Panc1 (cell line): ENCODE results near the gene NOL11. TPM values are rescaled to one million over a fixed set of nuclear protein-coding genes. Genes with fewer than 3 reads are reported as not detected.

Experiments used
- ATAC-seq: fragments of 200-7000 bp; cut with Tn5 transposase; 2 replicates; pipeline ENCODE4 v1.9.1; 2020; ENCODE audit warnings: mild to moderate bottlenecking, moderate library complexity
- BruUV-seq: library from RNA; stranded (reverse); fragments of 400-500 nt; replicated peaks from 2 replicates; lab custom pipeline; 2021; lab: Mats Ljungman, UMichigan
- CTCF ChIA-PET: fragments of 300-600 bp; sonication (Branson Sonifier 250); formaldehyde crosslinking; loops from one replicate; lab custom pipeline; 2022; ENCODE audit warnings: antibody characterized with exemption; lab: Charles Lee
- POLR2A ChIA-PET: fragments of 300-600 bp; sonication (Branson Sonifier 250); formaldehyde crosslinking; loops from one replicate; lab custom pipeline; 2022; ENCODE audit warnings: antibody characterized with exemption; lab: Charles Lee
- DNase-seq: peaks from one replicate; pipeline ENCODE4 v3.0.0-alpha.2; 2010; ENCODE audit warnings: low read depth, low spot score
- H3K27ac ChIP-seq: 2 replicates; pipeline ENCODE4 v1.5.1; 2011; ENCODE audit warnings: mild to moderate bottlenecking, low read length, inconsistent platforms
- H3K27me3 ChIP-seq: fragments of 200-500 bp; sonication (Bioruptor generic); 2 replicates; pipeline ENCODE4 v1.6.0; 2014; ENCODE audit warnings: low read length, inconsistent platforms; ENCODE audit not compliant: control insufficient read depth, insufficient read depth
- H3K36me3 ChIP-seq: fragments of 200-500 bp; sonication (Bioruptor generic); 2 replicates; pipeline ENCODE4 v1.5.1; 2014; ENCODE audit warnings: inconsistent platforms, mild to moderate bottlenecking, low read length, moderate library complexity; ENCODE audit not compliant: control insufficient read depth, insufficient read depth
- H3K4me1 ChIP-seq: 2 replicates; pipeline ENCODE4 v1.5.1; 2011; ENCODE audit warnings: inconsistent platforms, mild to moderate bottlenecking, low read length, moderate library complexity; ENCODE audit not compliant: control insufficient read depth, insufficient read depth
- H3K4me3 ChIP-seq, 2 experiments: 2 replicates each; pipeline ENCODE4 v1.5.1; 2011 to 2012; ENCODE audit warnings: low read depth in 2 of 2, low read length in 2 of 2, mild to moderate bottlenecking in 2 of 2, inconsistent platforms in 1 of 2, moderate library complexity in 1 of 2
- H3K9me3 ChIP-seq: fragments of 200-500 bp; sonication (Bioruptor generic); 2 replicates; pipeline ENCODE4 v1.5.1; 2014; ENCODE audit warnings: low read depth, mild to moderate bottlenecking, inconsistent platforms, low read length, moderate library complexity; ENCODE audit not compliant: control insufficient read depth, insufficient read depth
- CTCF ChIP-seq: fragments of 450-650 bp; IDR thresholded peaks from 2 replicates; pipeline ENCODE4 v1.5.1; 2017; ENCODE audit warnings: mild to moderate bottlenecking
- POLR2AphosphoS5 ChIP-seq: IDR thresholded peaks from 2 replicates; pipeline ENCODE4 v1.6.1; 2012; ENCODE audit warnings: mild to moderate bottlenecking, low read depth, low read length, moderate library complexity
- REST ChIP-seq, 2 experiments: IDR thresholded peaks; 2 replicates each; pipeline ENCODE4 v1.6.1; 2011 to 2012; ENCODE audit warnings: low read depth in 2 of 2, control low read depth in 1 of 2, low read length in 1 of 2, mild to moderate bottlenecking in 1 of 2, moderate library complexity in 1 of 2; ENCODE audit not compliant: insufficient read depth in 1 of 2
- SIN3A ChIP-seq: IDR thresholded peaks from 2 replicates; pipeline ENCODE4 v1.6.1; 2012; ENCODE audit warnings: low read depth, mild to moderate bottlenecking, low read length, moderate library complexity, borderline replicate concordance; ENCODE audit not compliant: insufficient read depth
- TCF7L2 ChIP-seq: IDR thresholded peaks from 2 replicates; pipeline ENCODE4 v1.6.1; 2011; ENCODE audit warnings: mild to moderate bottlenecking, low read depth, low read length, inconsistent platforms
- in situ Hi-C: cut with HindIII; loops from 2 replicates; pipeline ENCODE4 v1.10.0; 2016; ENCODE audit warnings: low sequenced_read_pairs, low pct_unique_long_range_greater_than_20kb
- intact Hi-C: fragments of 100-400 bp; cut with micrococcal nuclease; formaldehyde crosslinking; loops from one replicate; pipeline ENCODE4 v1.10.0; 2022; ENCODE audit not compliant: unreplicated experiment
- total RNA-seq: library from RNA; stranded (reverse); gene quantifications from one replicate; pipeline ENCODE4 v1.2.1, GENCODE V29; 2021; ENCODE audit not compliant: unreplicated experiment

The NOL11 gene
- total RNA-seq, 1 experiment from 2014 or later = 41.0 TPM

GRCh38 chr17:67759355-67760171 lies 41.8 kb downstream of the NOL11 start:
- in situ Hi-C loops (no loop called here), intact Hi-C loops (no loop called here)
- DNase-seq (no peak), ATAC-seq (no peak)
- BruUV-seq = no TSS peak
- Histone ChIP-seq H3K27me3 (no peaks in the 10 kb centered on the region), H3K4me3 (no peak overlapping the region), H3K27ac (no peak overlapping the region), H3K9me3 (no peaks in the 10 kb centered on the region), H3K4me1 (no peaks in the 10 kb centered on the region), H3K36me3 (no peaks in the 10 kb centered on the region)
- CTCF ChIA-PET = no interaction called here
- POLR2A ChIA-PET = no interaction called here
- TF ChIP-seq TCF7L2 (no peak), SIN3A (no peak), POLR2AphosphoS5 (no peak), REST (IDR thresholded peaks at IDR 0.05; ENCODE audit: insufficient read depth in 1 of 2, low read depth in 2 of 2, low read length in 1 of 2) (no peak), CTCF (no peak)

- TF ChIP-seq SIN3A (no peak), CTCF (no peak), POLR2AphosphoS5 (no peak)
- no peak for DNase-seq
- CTCF ChIA-PET = no interaction called here
- Histone ChIP-seq H3K4me3 (no peak overlapping the region), H3K36me3 (no peaks in the 10 kb centered on the region), H3K4me1 (no peaks in the 10 kb centered on the region), H3K27me3 (no peaks in the 10 kb centered on the region), H3K9me3 (no peaks in the 10 kb centered on the region), H3K27ac (no peak overlapping the region)
- in situ Hi-C loops = no loop called here
- no peak for ATAC-seq
- intact Hi-C loops = no loop called here
- POLR2A ChIA-PET = no interaction called here
- BruUV-seq = no TSS peak
Observed at GRCh38 chr17:67765623-67766022, 47.9 kb downstream of the NOL11 start.
